HCT116 (cell line): Measurements from ENCODE around the gene ZFYVE19. TPM values are rescaled to one million over a fixed set of nuclear protein-coding genes. Genes with fewer than 3 reads are reported as not detected.

Experiments used
- ATAC-seq: fragments of 200-7000 bp; cut with Tn5 transposase; 2 replicates; pipeline ENCODE4 v1.9.1; 2020; ENCODE audit warnings: mild to moderate bottlenecking, moderate library complexity
- BruUV-seq: library from RNA; stranded (reverse); fragments of 400-500 nt; replicated peaks from 2 replicates; lab custom pipeline; 2021; lab: Mats Ljungman, UMichigan
- CTCF ChIA-PET: fragments of 300-600 bp; sonication (Branson Sonifier 250); formaldehyde crosslinking; loops from one replicate; lab custom pipeline; 2021; ENCODE audit warnings: antibody characterized with exemption; lab: Charles Lee
- POLR2A ChIA-PET: fragments of 300-600, 350-600 bp; sonication (Branson Sonifier 250); formaldehyde crosslinking; loops from one replicate; lab custom pipeline; 2021; ENCODE audit warnings: antibody characterized with exemption; lab: Charles Lee
- RAD21 ChIA-PET, 2 experiments: fragments of 300-600 bp; sonication (Branson Sonifier 250); formaldehyde crosslinking; loops; one replicate each; lab custom pipeline; 2023; ENCODE audit warnings: low total read pairs in 2 of 2; ENCODE audit not compliant: uncharacterized antibody in 2 of 2, unreplicated experiment in 2 of 2, low non-redundant PET in 1 of 2; lab: Charles Lee
- DNase-seq: peaks from one replicate; pipeline ENCODE4 v3.0.0-alpha.2; 2010; ENCODE audit warnings: low read depth, low spot score
- H2AFZ ChIP-seq: fragments of 200-600 bp; shearing (Covaris generic), sonication (generic); 2 replicates; pipeline ENCODE4 v1.6.1; 2017; ENCODE audit warnings: low read depth, mixed run types, mixed read lengths, antibody characterized with exemption, low read length; ENCODE audit not compliant: poor library complexity, severe bottlenecking
- H3K27ac ChIP-seq: 2 replicates; pipeline ENCODE4 v1.5.1; 2012; ENCODE audit warnings: low read depth, low read length
- H3K27me3 ChIP-seq: fragments of 200-600 bp; sonication (generic); 2 replicates; pipeline ENCODE4 v1.6.1; 2016; ENCODE audit warnings: mixed run types, low read length, mixed read lengths; ENCODE audit not compliant: insufficient read depth
- H3K36me3 ChIP-seq, 2 experiments: fragments of 200-500 bp in 1 of 2; fragments of 200-600 bp in 1 of 2; sonication (Bioruptor generic) in 1 of 2; sonication (generic) in 1 of 2; 2 replicates each; pipeline versions ENCODE4 v1.5.1 to v1.6.1; 2014 to 2016; ENCODE audit warnings: low read length in 2 of 2, inconsistent platforms in 1 of 2, mixed read lengths in 1 of 2, mixed run types in 1 of 2; ENCODE audit not compliant: insufficient read depth in 2 of 2, control insufficient read depth in 1 of 2
- H3K4me1 ChIP-seq, 2 experiments: fragments of 200-600 bp in 1 of 2; sonication (generic) in 1 of 2; 2 replicates each; pipeline versions ENCODE4 v1.5.1 to v1.6.1; 2012 to 2017; ENCODE audit warnings: low read length in 2 of 2, inconsistent platforms in 1 of 2, mild to moderate bottlenecking in 1 of 2, mixed read lengths in 1 of 2, mixed run types in 1 of 2, moderate library complexity in 1 of 2; ENCODE audit not compliant: insufficient read depth in 2 of 2, control insufficient read depth in 1 of 2
- H3K4me2 ChIP-seq: fragments of 200-600 bp; sonication (generic); 2 replicates; pipeline ENCODE4 v1.6.1; 2017; ENCODE audit warnings: mixed run types, low read length, mixed read lengths
- H3K4me3 ChIP-seq, 2 experiments: fragments of 200-600 bp in 1 of 2; sonication (generic) in 1 of 2; replicated peaks in 1 of 2; 2 replicates each; pipeline ENCODE4 v1.5.1; 2011 to 2016; ENCODE audit warnings: low read length in 2 of 2, control low read depth in 1 of 2, low read depth in 1 of 2, mild to moderate bottlenecking in 1 of 2, mixed read lengths in 1 of 2, mixed run types in 1 of 2
- H3K79me2 ChIP-seq: fragments of 200-600 bp; sonication (generic); 2 replicates; pipeline ENCODE4 v1.6.1; 2017; ENCODE audit warnings: mild to moderate bottlenecking, mixed run types, low read length, moderate library complexity, mixed read lengths; ENCODE audit not compliant: insufficient read depth
- H3K9ac ChIP-seq: fragments of 200-600 bp; sonication (generic); 2 replicates; pipeline ENCODE4 v1.6.1; 2016; ENCODE audit warnings: low read length, mixed read lengths
- H3K9me2 ChIP-seq: fragments of 200-600 bp; sonication (generic), shearing (Covaris generic); 2 replicates; pipeline ENCODE4 v1.6.1; 2017; ENCODE audit warnings: mixed run types, mild to moderate bottlenecking, moderate library complexity; ENCODE audit not compliant: insufficient read depth
- H3K9me3 ChIP-seq, 2 experiments: fragments of 200-500 bp in 1 of 2; fragments of 200-600 bp in 1 of 2; sonication (Bioruptor generic) in 1 of 2; sonication (generic) in 1 of 2; 2 replicates each; pipeline ENCODE4 v1.6.1; 2014 to 2017; ENCODE audit warnings: low read length in 2 of 2, mixed read lengths in 2 of 2, inconsistent platforms in 1 of 2, low read depth in 1 of 2, mild to moderate bottlenecking in 1 of 2, mixed run types in 1 of 2, moderate library complexity in 1 of 2; ENCODE audit not compliant: control insufficient read depth in 1 of 2, insufficient read depth in 1 of 2
- H4K20me1 ChIP-seq: fragments of 200-600 bp; sonication (generic), shearing (Covaris generic); 2 replicates; pipeline ENCODE4 v1.6.1; 2017; ENCODE audit warnings: mixed run types, mild to moderate bottlenecking, moderate library complexity; ENCODE audit not compliant: insufficient read depth
- CEBPB ChIP-seq: IDR thresholded peaks from 2 replicates; pipeline ENCODE4 v1.6.1; 2012; ENCODE audit warnings: low read depth
- CTCF ChIP-seq, 3 experiments: fragments of 200-600 bp in 1 of 3; sonication (generic) in 1 of 3; IDR thresholded peaks in 2 of 3; conservative IDR thresholded peaks in 1 of 3; 2 replicates each; pipeline ENCODE4 v1.5.1; 2012 to 2017; ENCODE audit warnings: low read depth in 2 of 3, low read length in 2 of 3, antibody characterized with exemption in 1 of 3, borderline replicate concordance in 1 of 3, control low read depth in 1 of 3, mild to moderate bottlenecking in 1 of 3, mixed read lengths in 1 of 3, mixed run types in 1 of 3, moderate library complexity in 1 of 3; ENCODE audit not compliant: insufficient read depth in 1 of 3
- EGR1 ChIP-seq: IDR thresholded peaks from 2 replicates; pipeline ENCODE4 v1.6.1; 2012; ENCODE audit warnings: low read depth
- EZH2phosphoT487 ChIP-seq: fragments of 200-600 bp; IDR thresholded peaks from 2 replicates; pipeline ENCODE4 v1.6.1; 2018; ENCODE audit warnings: antibody characterized with exemption, borderline replicate concordance
- FOSL1 ChIP-seq: IDR thresholded peaks from 2 replicates; pipeline ENCODE4 v1.6.1; 2012; ENCODE audit warnings: low read depth
- MAX ChIP-seq: IDR thresholded peaks from 2 replicates; pipeline ENCODE4 v1.6.1; 2012
- POLR2AphosphoS5 ChIP-seq: IDR thresholded peaks from 2 replicates; pipeline ENCODE4 v1.6.1; 2011; ENCODE audit warnings: mild to moderate bottlenecking, low read depth, low read length, moderate library complexity
- SRF ChIP-seq: IDR thresholded peaks from 2 replicates; pipeline ENCODE4 v1.6.1; 2012; ENCODE audit warnings: low read depth
- TCF7L2 ChIP-seq: IDR thresholded peaks from 2 replicates; pipeline ENCODE4 v1.7.0; 2011; ENCODE audit warnings: borderline replicate concordance, inconsistent platforms; ENCODE audit not compliant: insufficient read depth, insufficient read length; ENCODE audit errors: extremely low read depth
- ZFX ChIP-seq: fragments of 450-650 bp; IDR thresholded peaks from 2 replicates; pipeline ENCODE4 v1.6.1; 2017
- ZNF274 ChIP-seq: fragments of 200-500 bp; sonication (Bioruptor generic); IDR thresholded peaks from 2 replicates; pipeline ENCODE4 v1.6.1; 2014; ENCODE audit warnings: mild to moderate bottlenecking, low read depth, low read length, inconsistent platforms
- intact Hi-C: fragments of 100-400 bp; cut with micrococcal nuclease; formaldehyde crosslinking; loops from 2 replicates; pipeline ENCODE4 v1.10.0; 2022
- total RNA-seq: library from RNA; stranded (reverse); gene quantifications from one replicate; pipeline ENCODE4 v1.2.1, GENCODE V29; 2021; ENCODE audit not compliant: unreplicated experiment

ZFYVE19 gene
- total RNA-seq, 1 experiment from 2014 or later = 29.1 TPM

- TF ChIP-seq CTCF (IDR thresholded peaks at IDR 0.05 in 2 of 3, conservative IDR thresholded peaks at IDR 0.05 in 1 of 3; ENCODE audit: borderline replicate concordance in 1 of 3, insufficient read depth in 1 of 3, low read depth in 2 of 3, low read length in 2 of 3) = no peak
- TF ChIP-seq ZNF274 = no peak
- no peak for TF ChIP-seq SRF
- TF ChIP-seq MAX = no peak
- TF ChIP-seq FOSL1 = no peak
- TF ChIP-seq, all 23 proteins: peak for 4
Observed at GRCh38 chr15:40843885-40844695, 37.2 kb downstream of the ZFYVE19 start, which contains the start of gene SPINT1 (continued).

- no peak; the same call in 1 of the 2 replicates for ATAC-seq
- TF ChIP-seq ZFX = no peak
- TF ChIP-seq EGR1 = no peak
- no peak for TF ChIP-seq EZH2phosphoT487
- TF ChIP-seq POLR2AphosphoS5 = no peak
- TF ChIP-seq CEBPB = no peak
- no peak for TF ChIP-seq TCF7L2
- H3K27ac ChIP-seq = peak overlapping the region; percentile 93
Observed at GRCh38 chr15:40844696-40845030, 37.8 kb downstream of the ZFYVE19 start.

More at GRCh38 chr15:40844696-40845030, 37.8 kb downstream of the ZFYVE19 start:
- peak overlapping the region; percentile 77 for H3K9ac ChIP-seq
- POLR2A ChIA-PET = interaction anchor here (1.4 kb wide), 1 partner anchor 10 kb away, joined by 10 read pairs; no protein-coding TSS in a partner anchor
- peak overlapping the region; percentile 99 for H3K4me2 ChIP-seq
- H4K20me1 ChIP-seq = no peaks in the 10 kb centered on the region; the same call in 1 of the 2 replicates
- H3K4me1 ChIP-seq = peaks cover 37 to 50% of the 10 kb centered on the region in 2 experiments
- H3K36me3 ChIP-seq = peaks cover 5 to 9% of the 10 kb centered on the region in 2 experiments; a peak in 3 of 4 replicates
- BruUV-seq = no TSS peak
- CTCF ChIA-PET = interaction anchor here (0.6 to 5.2 kb wide), 4 partner anchors 13 to 51 kb away, joined by 3 to 61 read pairs (median 5); partner anchors contain the start of gene VPS18
- DNase-seq = no peak
- H3K79me2 ChIP-seq = peaks cover 57% of the 10 kb centered on the region
- RAD21 ChIA-PET = no interaction called here
- peak overlapping the region; percentile 79 to 95 for H3K4me3 ChIP-seq
- intact Hi-C loops = loop anchor here (2.0 kb wide), 1 partner anchor 58 kb away; no protein-coding TSS in a partner anchor
- H3K9me3 ChIP-seq = no peaks in the 10 kb centered on the region
- no peak overlapping the region for H2AFZ ChIP-seq
- H3K27me3 ChIP-seq = no peaks in the 10 kb centered on the region
- no peaks in the 10 kb centered on the region for H3K9me2 ChIP-seq
